ENCODE data around the gene EIF2S1. TPM values are rescaled to one million over a fixed set of nuclear protein-coding genes. Genes with fewer than 3 reads are reported as not detected.

Gene EIF2S1
- total and polyA plus RNA-seq, 12 donors = 18.7 to 118 (median 94.3) TPM

DNA sequence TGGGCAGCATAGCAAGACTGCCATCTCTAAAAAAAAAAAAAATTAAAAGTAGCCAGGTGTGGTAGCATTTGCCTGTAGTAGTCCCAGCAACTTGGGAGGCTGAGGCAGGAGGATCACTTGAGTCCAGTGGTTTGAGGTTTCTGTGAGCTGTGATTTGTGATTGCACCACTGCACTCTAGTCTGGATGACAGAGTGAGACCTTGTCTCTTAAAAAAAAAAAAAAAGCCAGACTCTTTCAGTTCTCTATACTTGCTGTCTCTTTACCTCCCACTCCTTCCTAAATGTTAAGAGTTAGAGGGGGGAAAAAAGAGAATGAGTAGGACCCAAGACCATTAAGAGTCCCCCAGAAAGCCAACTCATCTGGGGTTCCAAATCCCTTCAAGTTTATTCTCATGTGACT is 17.8 kb downstream of the EIF2S1 start:
- DNase-seq (no peak), ATAC-seq (no peak)
- TF ChIP-seq, protein P1, sequence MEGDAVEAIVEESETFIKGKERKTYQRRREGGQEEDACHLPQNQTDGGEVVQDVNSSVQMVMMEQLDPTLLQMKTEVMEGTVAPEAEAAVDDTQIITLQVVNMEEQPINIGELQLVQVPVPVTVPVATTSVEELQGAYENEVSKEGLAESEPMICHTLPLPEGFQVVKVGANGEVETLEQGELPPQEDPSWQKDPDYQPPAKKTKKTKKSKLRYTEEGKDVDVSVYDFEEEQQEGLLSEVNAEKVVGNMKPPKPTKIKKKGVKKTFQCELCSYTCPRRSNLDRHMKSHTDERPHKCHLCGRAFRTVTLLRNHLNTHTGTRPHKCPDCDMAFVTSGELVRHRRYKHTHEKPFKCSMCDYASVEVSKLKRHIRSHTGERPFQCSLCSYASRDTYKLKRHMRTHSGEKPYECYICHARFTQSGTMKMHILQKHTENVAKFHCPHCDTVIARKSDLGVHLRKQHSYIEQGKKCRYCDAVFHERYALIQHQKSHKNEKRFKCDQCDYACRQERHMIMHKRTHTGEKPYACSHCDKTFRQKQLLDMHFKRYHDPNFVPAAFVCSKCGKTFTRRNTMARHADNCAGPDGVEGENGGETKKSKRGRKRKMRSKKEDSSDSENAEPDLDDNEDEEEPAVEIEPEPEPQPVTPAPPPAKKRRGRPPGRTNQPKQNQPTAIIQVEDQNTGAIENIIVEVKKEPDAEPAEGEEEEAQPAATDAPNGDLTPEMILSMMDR (IDR thresholded peaks at IDR 0.05) = no peak
- intact Hi-C loops (cut with DNase I) = no loop called here
- Histone ChIP-seq H3K4me3 (no peak overlapping the region), H3K36me3 (peaks cover 0 to 99% (median 68%) of the 10 kb centered on the region in 9 donors), H3K27ac (no peak overlapping the region), H3K4me1 (peaks cover 0 to 6% (median 0%) of the 10 kb centered on the region in 9 donors), H3K9me3 (no peaks in the 10 kb centered on the region), H3K27me3 (no peaks in the 10 kb centered on the region)

DNA sequence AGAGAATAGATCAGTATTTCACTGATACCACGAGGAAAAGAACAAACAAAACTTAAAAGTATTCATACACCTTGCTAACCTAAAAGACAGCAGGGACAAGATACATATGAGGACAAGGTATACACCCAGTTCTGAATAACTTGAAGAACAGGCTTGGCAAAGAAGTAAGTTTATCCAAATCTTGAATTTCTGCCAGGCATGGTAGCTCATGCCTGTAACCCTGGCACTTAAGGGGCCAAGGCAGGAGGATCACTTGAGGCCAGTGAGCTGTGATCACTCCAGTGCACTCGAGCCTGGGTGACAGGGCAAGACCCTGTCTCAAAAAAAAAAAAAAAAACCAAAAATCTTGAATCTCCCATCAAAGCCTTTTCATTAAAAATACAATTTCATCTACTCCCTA is 25.0 kb downstream of the EIF2S1 start:
- Histone ChIP-seq H3K27ac (no peak overlapping the region), H3K4me3 (no peak overlapping the region), H3K27me3 (no peaks in the 10 kb centered on the region), H3K4me1 (no peaks in the 10 kb centered on the region), H3K36me3 (peaks cover 0 to 81% (median 42%) of the 10 kb centered on the region in 9 donors), H3K9me3 (no peaks in the 10 kb centered on the region)
- WGBS, 2 donors = 65 to 79% methylated on average over 2 of the region's 2 CpGs
- intact Hi-C loops (cut with DNase I) = no loop called here
- DNase-seq (no peak), ATAC-seq (peak in 4 of 8 donors; percentile 22 to 56 (median 43))
- TF ChIP-seq, protein P1 (IDR thresholded peaks at IDR 0.05) = no peak

DNA sequence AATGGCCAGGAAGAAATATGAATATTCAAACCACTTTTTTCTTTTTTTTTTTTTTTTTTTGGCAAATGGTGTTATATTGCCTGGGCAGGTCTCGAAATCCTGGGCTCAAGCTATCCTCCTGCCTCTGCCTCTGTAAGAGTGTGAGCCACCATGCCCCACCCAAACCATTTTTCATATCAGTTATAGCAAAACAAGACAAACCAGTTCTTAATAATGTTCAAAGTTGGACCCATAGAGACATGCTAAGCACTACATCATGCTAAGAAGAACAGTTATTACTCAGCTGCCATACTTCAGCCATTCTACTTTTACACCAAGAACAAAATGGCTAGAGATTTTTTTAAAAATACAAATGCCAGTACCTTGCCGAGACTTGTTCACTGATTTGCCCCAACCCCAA is 25.5 kb downstream of the EIF2S1 start:
- intact Hi-C loops (cut with DNase I) = no loop called here
- WGBS, 2 donors = 96 to 99% methylated on average over 2 of the region's 2 CpGs
- H3K27me3 ChIP-seq = no peaks in the 10 kb centered on the region
- no peak for DNase-seq
- no peaks in the 10 kb centered on the region for H3K9me3 ChIP-seq
- no peaks in the 10 kb centered on the region for H3K4me1 ChIP-seq
- H3K27ac ChIP-seq = no peak overlapping the region
- H3K4me3 ChIP-seq = no peak overlapping the region
- peak in 1 of 8 donors; percentile 14 for ATAC-seq
- peaks cover 0 to 76% (median 39%) of the 10 kb centered on the region in 9 donors for H3K36me3 ChIP-seq
- TF ChIP-seq, protein P1 (IDR thresholded peaks at IDR 0.05) = no peak

DNA sequence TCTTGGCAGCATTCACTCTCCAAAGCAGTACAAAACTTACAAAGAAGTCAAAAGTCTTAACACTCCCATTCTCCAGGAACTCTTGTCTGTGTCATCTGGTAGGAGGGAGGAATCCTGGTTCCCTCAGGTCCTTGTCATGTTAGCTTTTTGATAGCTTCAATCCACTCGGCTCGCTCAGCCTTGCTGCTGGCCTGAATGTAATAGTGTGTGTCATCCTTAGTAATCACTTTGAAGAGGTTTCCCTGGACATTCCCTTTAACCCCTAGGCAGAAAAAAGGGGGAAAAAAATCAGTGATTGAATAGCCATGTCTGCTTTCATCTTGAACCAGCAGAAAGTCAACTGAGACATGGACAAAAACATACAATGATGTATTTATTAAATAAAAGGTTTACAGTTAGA is 27.1 kb downstream of the EIF2S1 start:
- 71 to 91% methylated on average over 2 of the region's 2 CpGs for WGBS, 2 donors
- DNase-seq (no peak), ATAC-seq (no peak)
- no peaks in the 10 kb centered on the region for H3K27me3 ChIP-seq
- TF ChIP-seq, protein P1 (IDR thresholded peaks at IDR 0.05) = no peak
- H3K27ac ChIP-seq = no peak overlapping the region
- H3K4me1 ChIP-seq = no peaks in the 10 kb centered on the region
- H3K9me3 ChIP-seq = no peaks in the 10 kb centered on the region
- intact Hi-C loops (cut with DNase I) = no loop called here
- no peak overlapping the region for H3K4me3 ChIP-seq
- peaks cover 0 to 61% (median 25%) of the 10 kb centered on the region in 9 donors for H3K36me3 ChIP-seq
